K562 treated with DMSO at 1 percent for 4 hours (cell line): Measurements from ENCODE around the gene GCHFR. TPM values are rescaled to one million over a fixed set of nuclear protein-coding genes. Genes with fewer than 3 reads are reported as not detected.

Source experiments
- total RNA-seq: library from RNA; unstranded; fragments of 300-600 nt; gene quantifications from 2 replicates; pipeline ENCODE4 v1.2.3, GENCODE V29; 2022; ENCODE audit not compliant: insufficient read depth

Gene GCHFR
- total RNA-seq = 54.7 and 68.4 TPM in 2 replicates

GRCh38 chr15:40763801-40764628, at the start of gene GCHFR:
GCHFR (plus strand) TSS chr15:40764068; CDS start chr15:40764181, 113 bp downstream.

GRCh38 chr15:40754883-40755811, 8.7 kb upstream of the GCHFR start, which contains the start of gene RMDN3:
RMDN3 (minus strand) TSS chr15:40755254; CDS start chr15:40754783, 471 bp downstream.

GRCh38 chr15:40769274-40770146, 5.6 kb downstream of the GCHFR start, which contains the start of gene C15orf62:
C15orf62 (plus strand) TSS chr15:40769980; CDS start chr15:40770496, 516 bp downstream.

GRCh38 chr15:40807028-40807887, 43.4 kb downstream of the GCHFR start, which contains the start of the genes DNAJC17 and ZFYVE19:
DNAJC17 (minus strand) TSS chr15:40807473; CDS start chr15:40807446, 27 bp downstream.
ZFYVE19 (plus strand) TSS chr15:40807089; CDS start chr15:40807590, 501 bp downstream.

Other genes with a start within 250 kb of the GCHFR start
- 17.2 and 26.3 TPM in 2 replicates for gene CCDC32, start 199.0 kb upstream of the GCHFR start, total RNA-seq
- gene RPUSD2, start 194.8 kb upstream of the GCHFR start, total RNA-seq = 9.7 and 9.8 TPM in 2 replicates
- gene KNL1, start 169.8 kb upstream of the GCHFR start, total RNA-seq = 19.5 and 20.2 TPM in 2 replicates
- gene RAD51, start 68.9 kb upstream of the GCHFR start, total RNA-seq = 37.2 and 40.7 TPM in 2 replicates
- 36.0 and 37.0 TPM in 2 replicates for gene RMDN3, start 8.8 kb upstream of the GCHFR start, total RNA-seq
- gene C15orf62, start 5.9 kb downstream of the GCHFR start, total RNA-seq = 4.8 and 6.5 TPM in 2 replicates
- 34.3 and 39.0 TPM in 2 replicates for gene ZFYVE19, start 43.0 kb downstream of the GCHFR start, total RNA-seq
- gene DNAJC17, start 43.4 kb downstream of the GCHFR start, total RNA-seq = 6.8 and 16.4 TPM in 2 replicates
- gene PPP1R14D, start 64.6 kb downstream of the GCHFR start, total RNA-seq = not detected in 2 replicates
- 3.9 and 7.4 TPM in 2 replicates for gene SPINT1, start 80.0 kb downstream of the GCHFR start, total RNA-seq
- gene RHOV, start 110.2 kb downstream of the GCHFR start, total RNA-seq = 0.76 and 2.1 TPM in 2 replicates
- gene VPS18, start 130.4 kb downstream of the GCHFR start, total RNA-seq = 23.5 and 27.1 TPM in 2 replicates
- 0.57 and 0.99 TPM in 2 replicates for gene DLL4, start 165.3 kb downstream of the GCHFR start, total RNA-seq
- 68.8 and 72.6 TPM in 2 replicates for gene CHAC1, start 189.4 kb downstream of the GCHFR start, total RNA-seq